Cardiac fibroblast (primary cell): ENCODE measurements around the gene NONO.

Experiments used
- DNase-seq, 2 donors: peaks; one replicate each; pipeline versions ENCODE4 v3.0.0 to v3.0.0-alpha.2; 2010; ENCODE audit warnings: low read depth in 2 of 2
- H3K4me3 ChIP-seq, 2 donors: replicated peaks in 1 of 2; 1 replicate in 1 of 2; 2 replicates in 1 of 2; pipeline ENCODE4 v1.5.1; 2011; ENCODE audit warnings: low read depth in 2 of 2, low read length in 2 of 2, mild to moderate bottlenecking in 2 of 2, moderate library complexity in 1 of 2
- TF ChIP-seq, protein P1 (sequence below): IDR thresholded peaks from one replicate; pipeline ENCODE4 v1.5.1; 2011; ENCODE audit warnings: low read depth, mild to moderate bottlenecking, low read length, inconsistent platforms

The NONO gene, protein sequence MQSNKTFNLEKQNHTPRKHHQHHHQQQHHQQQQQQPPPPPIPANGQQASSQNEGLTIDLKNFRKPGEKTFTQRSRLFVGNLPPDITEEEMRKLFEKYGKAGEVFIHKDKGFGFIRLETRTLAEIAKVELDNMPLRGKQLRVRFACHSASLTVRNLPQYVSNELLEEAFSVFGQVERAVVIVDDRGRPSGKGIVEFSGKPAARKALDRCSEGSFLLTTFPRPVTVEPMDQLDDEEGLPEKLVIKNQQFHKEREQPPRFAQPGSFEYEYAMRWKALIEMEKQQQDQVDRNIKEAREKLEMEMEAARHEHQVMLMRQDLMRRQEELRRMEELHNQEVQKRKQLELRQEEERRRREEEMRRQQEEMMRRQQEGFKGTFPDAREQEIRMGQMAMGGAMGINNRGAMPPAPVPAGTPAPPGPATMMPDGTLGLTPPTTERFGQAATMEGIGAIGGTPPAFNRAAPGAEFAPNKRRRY

DNA sequence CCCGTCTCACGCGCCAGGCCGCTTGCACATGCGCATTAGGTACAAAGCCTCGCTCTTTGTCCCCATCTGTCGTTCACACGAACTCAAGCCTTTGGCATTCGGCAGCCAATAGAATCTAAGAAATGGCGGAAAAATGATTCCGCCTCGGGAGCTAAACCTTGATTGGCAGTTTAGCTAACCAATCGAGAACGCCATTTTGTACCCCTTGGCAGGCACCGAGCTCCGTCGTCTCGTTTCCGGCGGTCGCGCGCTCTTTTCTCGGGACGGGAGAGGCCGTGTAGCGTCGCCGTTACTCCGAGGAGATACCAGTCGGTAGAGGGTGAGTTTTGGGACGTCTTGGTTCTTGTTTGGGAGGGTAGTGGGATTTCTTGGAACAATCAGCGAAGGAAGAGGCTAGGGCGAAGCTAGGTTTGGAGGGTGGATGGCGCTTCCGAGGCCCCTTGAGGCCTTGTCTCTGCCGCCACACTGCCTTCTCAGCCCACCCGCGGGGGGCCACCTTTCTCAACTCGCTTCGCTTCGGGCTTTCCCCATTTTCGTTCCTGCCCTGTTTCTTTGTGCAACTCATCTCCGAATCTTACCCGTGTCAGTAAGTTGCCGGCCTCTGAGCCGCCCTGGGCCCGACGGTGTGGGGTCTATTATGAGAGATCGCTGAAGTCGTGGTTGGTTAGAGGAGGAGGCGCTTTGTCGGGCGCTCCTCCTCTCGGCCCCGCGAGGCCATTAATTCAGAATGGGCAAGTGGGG lies at the start of gene NONO:
Gene NONO, plus strand, starts transcription at position 233 of the 741 bp plus-strand sequence. CDS start 7,003 bp downstream, outside the sequence.
- TF ChIP-seq, protein P1, sequence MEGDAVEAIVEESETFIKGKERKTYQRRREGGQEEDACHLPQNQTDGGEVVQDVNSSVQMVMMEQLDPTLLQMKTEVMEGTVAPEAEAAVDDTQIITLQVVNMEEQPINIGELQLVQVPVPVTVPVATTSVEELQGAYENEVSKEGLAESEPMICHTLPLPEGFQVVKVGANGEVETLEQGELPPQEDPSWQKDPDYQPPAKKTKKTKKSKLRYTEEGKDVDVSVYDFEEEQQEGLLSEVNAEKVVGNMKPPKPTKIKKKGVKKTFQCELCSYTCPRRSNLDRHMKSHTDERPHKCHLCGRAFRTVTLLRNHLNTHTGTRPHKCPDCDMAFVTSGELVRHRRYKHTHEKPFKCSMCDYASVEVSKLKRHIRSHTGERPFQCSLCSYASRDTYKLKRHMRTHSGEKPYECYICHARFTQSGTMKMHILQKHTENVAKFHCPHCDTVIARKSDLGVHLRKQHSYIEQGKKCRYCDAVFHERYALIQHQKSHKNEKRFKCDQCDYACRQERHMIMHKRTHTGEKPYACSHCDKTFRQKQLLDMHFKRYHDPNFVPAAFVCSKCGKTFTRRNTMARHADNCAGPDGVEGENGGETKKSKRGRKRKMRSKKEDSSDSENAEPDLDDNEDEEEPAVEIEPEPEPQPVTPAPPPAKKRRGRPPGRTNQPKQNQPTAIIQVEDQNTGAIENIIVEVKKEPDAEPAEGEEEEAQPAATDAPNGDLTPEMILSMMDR, result no peak
- H3K4me3 ChIP-seq, result peak within 1 kb of the TSS; percentile 63 to 72
- DNase-seq, result peak; percentile 99

DNA sequence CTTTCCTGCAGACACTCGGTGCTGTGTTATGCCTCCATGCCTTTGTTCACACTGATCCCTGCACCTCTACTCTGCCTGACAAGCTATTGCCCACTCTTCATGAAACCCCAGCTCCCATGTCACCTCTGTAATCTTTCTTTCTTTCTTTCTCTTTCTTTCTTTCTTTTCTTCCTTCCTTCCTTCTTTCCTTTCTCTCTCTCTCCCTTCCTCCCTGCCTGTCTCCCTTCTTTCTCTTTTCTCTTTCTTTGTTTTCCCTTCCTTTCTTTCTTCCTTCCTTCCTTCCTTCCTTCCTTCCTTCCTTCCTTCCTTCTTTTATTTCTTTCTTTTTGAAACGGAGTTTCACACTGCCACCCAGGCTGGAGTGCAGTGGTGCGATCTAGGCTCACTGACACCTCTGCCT lies 48.0 kb upstream of the NONO start:
- TF ChIP-seq, protein P1, result no peak
- no peak for DNase-seq
- no peak overlapping the region for H3K4me3 ChIP-seq

DNA sequence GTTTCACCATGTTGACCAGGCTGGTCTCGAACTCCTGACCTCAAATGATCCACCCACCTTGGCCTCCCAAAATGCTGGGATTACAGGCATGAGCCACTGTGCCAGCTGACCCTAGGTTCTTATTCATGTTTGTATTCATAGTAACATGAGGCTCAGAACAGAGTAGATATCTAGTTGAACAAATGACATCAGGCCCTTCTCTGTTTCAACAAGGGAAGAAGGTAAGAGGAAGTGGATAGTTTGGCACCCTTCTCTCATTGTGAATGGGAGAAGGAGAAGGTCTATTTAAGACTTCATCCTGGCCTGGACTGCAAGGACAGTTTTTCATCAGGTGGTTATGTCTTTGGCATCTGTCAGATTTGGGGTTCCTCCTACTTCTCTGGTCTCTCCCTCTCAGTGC lies 46.6 kb upstream of the NONO start:
- no peak overlapping the region for H3K4me3 ChIP-seq
- TF ChIP-seq, protein P1, result no peak
- DNase-seq, result no peak

DNA sequence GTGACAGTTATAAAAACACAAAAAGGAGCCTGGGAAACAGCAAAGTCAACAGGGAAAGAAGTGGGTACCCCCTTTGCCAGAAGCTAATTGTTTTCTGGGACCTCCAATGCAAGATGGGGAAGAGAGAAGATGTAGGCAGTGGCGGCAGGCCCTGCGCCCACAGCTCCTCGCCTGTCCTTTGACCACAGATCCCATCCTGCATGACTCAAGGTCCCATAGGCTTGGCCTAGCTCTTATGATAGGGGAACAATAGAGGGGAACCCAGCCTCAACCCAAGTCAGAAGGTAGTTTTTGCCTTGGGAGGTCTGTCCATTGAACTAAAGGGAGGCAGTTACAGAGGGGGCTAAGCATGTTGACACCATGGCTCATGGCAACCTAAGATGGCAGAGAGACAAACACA lies 43.7 kb upstream of the NONO start:
- TF ChIP-seq, protein P1, result no peak
- DNase-seq, result no peak

DNA sequence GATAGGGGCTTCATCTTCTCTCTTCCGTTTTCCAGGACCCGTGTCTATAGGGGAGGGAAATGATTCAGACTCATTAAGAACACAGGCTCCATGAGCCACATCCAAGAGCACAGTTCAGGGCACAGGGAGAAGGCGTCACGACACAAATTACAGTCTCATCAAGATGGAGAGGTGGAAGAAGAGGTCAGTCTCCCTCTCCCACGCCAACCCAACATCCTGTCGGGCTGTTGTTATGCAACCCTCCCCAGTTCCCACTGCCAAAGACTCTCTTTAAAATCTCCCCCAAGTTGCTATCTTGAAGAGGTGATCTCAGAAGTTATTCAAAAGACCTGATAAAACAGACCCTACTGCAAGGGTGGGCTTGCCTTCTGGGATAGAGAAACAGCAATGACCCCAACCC lies 42.1 kb upstream of the NONO start:
- TF ChIP-seq, protein P1, result no peak
- H3K4me3 ChIP-seq, result no peak overlapping the region
- DNase-seq, result no peak

More for the DNA sequence above, 43.7 kb upstream of the NONO start:
- no peak overlapping the region for H3K4me3 ChIP-seq

DNA sequence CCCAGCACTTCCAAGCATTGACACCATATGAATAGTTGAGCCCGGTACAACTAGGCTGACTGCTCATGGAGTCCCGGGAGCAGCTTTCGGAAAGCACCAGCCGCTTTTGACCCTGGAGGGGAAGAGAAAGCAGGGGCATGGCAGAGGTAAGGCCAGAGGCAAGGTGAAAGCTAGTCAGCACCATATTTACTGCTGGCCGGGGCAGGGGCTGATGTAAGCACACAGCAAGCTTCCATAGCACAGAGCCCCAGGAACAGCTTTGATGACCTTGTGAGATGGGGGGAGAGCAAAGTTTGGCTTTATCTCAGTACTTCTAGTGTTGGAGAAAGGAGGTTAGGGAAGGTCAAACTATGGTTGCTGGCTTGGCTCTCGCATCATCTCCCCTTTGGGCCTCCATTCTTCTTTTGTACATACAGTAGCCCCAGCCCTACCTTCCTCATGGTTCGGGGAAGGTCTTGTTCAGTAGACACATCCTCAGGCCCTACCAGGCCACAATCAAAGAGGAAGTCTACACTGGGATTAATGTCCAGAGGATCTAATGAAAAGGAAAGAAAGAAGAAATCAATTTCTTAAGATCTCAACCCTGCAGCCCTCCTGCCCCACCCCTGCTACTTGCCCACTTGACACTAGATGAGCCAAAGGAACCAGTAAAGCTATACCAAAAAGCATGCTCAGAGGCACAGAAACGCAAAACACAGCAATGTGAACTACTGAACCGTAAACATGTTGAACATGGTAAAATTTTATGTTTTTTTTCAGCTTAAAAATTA lies 38.9 kb upstream of the NONO start:
- TF ChIP-seq, protein P1, result no peak
- no peak for DNase-seq
- H3K4me3 ChIP-seq, result no peak overlapping the region
